ENCODE results near the gene NAB1. TPM values are rescaled to one million over a fixed set of nuclear protein-coding genes. Genes with fewer than 3 reads are reported as not detected.

The NAB1 gene
- total and polyA plus RNA-seq, 7 donors, result 8.4 to 102 (median 53.7) TPM

- H3K4me1 ChIP-seq, result peaks cover 0 to 76% (median 64%) of the 10 kb centered on the region in 4 donors
- no peak for DNase-seq
- peak overlapping the region in 2 of 4 donors; percentile 45 to 59 for H3K27ac ChIP-seq
- H3K4me3 ChIP-seq, result no peak overlapping the region
- TF ChIP-seq POLR2A (IDR thresholded peaks at IDR 0.05) (no peak), CTCF (IDR thresholded peaks at IDR 0.05) (no peak), POLR2AphosphoS5 (IDR thresholded peaks at IDR 0.05) (no peak), EP300 (IDR thresholded peaks at IDR 0.05) (no peak)
- H3K9me3 ChIP-seq, result no peaks in the 10 kb centered on the region
- no peaks in the 10 kb centered on the region for H3K36me3 ChIP-seq
- 35 to 60% methylated on average over 1 of the region's 1 CpG for WGBS, 2 donors
- H3K27me3 ChIP-seq, result no peaks in the 10 kb centered on the region
- intact Hi-C loops (cut with DNase I), result loop anchor here (10.0 kb wide), 1 partner anchor 870 kb away; the partner anchor contains the start of genes ORMDL1 and PMS1
Measured at GRCh38 chr2:190655113-190655512, 6.2 kb downstream of the NAB1 start.

GRCh38 chr2:190655570-190655969, 6.7 kb downstream of the NAB1 start:
- Histone ChIP-seq H3K4me3 (no peak overlapping the region), H3K27me3 (no peaks in the 10 kb centered on the region), H3K27ac (peak overlapping the region; percentile 8 to 59 (median 38)), H3K36me3 (no peaks in the 10 kb centered on the region), H3K9me3 (no peaks in the 10 kb centered on the region), H3K4me1 (peaks cover 0 to 75% (median 62%) of the 10 kb centered on the region in 4 donors)
- 80 to 93% methylated on average over 3 of the region's 3 CpGs for WGBS, 2 donors
- intact Hi-C loops (cut with DNase I), result loop anchor here (10.0 kb wide), 1 partner anchor 871 kb away; the partner anchor contains the start of genes ORMDL1 and PMS1
- DNase-seq, result no peak
- no peak for TF ChIP-seq CTCF (IDR thresholded peaks at IDR 0.05)
- TF ChIP-seq POLR2A (IDR thresholded peaks at IDR 0.05), result no peak
- no peak for TF ChIP-seq POLR2AphosphoS5 (IDR thresholded peaks at IDR 0.05)
- TF ChIP-seq EP300 (IDR thresholded peaks at IDR 0.05), result no peak

- no peak for TF ChIP-seq POLR2A (IDR thresholded peaks at IDR 0.05)
- TF ChIP-seq CTCF (IDR thresholded peaks at IDR 0.05), result no peak
- no peak for TF ChIP-seq POLR2AphosphoS5 (IDR thresholded peaks at IDR 0.05)
- no peak for TF ChIP-seq EP300 (IDR thresholded peaks at IDR 0.05)
- Histone ChIP-seq H3K9me3 (no peaks in the 10 kb centered on the region), H3K27me3 (no peaks in the 10 kb centered on the region), H3K27ac (peak overlapping the region; percentile 8 to 59 (median 38)), H3K4me1 (peaks cover 0 to 75% (median 62%) of the 10 kb centered on the region in 4 donors), H3K36me3 (no peaks in the 10 kb centered on the region), H3K4me3 (no peak overlapping the region)
- intact Hi-C loops (cut with DNase I), result loop anchor here (10.0 kb wide), 1 partner anchor 872 kb away; the partner anchor contains the start of genes ORMDL1 and PMS1
- no peak for DNase-seq
- 63 to 67% methylated on average over 2 of the region's 2 CpGs for WGBS, 2 donors
Measured at GRCh38 chr2:190656301-190656700, 7.4 kb downstream of the NAB1 start.

- no peaks in the 10 kb centered on the region for H3K27me3 ChIP-seq
- no peaks in the 10 kb centered on the region for H3K36me3 ChIP-seq
- H3K9me3 ChIP-seq, result no peaks in the 10 kb centered on the region
- WGBS, 2 donors, result 82 to 84% methylated on average over 4 of the region's 4 CpGs
- no peak overlapping the region for H3K4me3 ChIP-seq
- TF ChIP-seq POLR2A (IDR thresholded peaks at IDR 0.05) (no peak), POLR2AphosphoS5 (IDR thresholded peaks at IDR 0.05) (no peak), EP300 (IDR thresholded peaks at IDR 0.05) (no peak), CTCF (IDR thresholded peaks at IDR 0.05) (no peak)
- DNase-seq, result no peak
- peaks cover 0 to 78% (median 66%) of the 10 kb centered on the region in 4 donors for H3K4me1 ChIP-seq
- intact Hi-C loops (cut with DNase I), result loop anchor here (10.0 kb wide), 1 partner anchor 873 kb away; the partner anchor contains the start of genes ORMDL1 and PMS1
- peak overlapping the region in 3 of 4 donors; percentile 18 to 24 (median 22) for H3K27ac ChIP-seq
Measured at GRCh38 chr2:190657474-190658255, 8.8 kb downstream of the NAB1 start.
